ENCODE measurements around the gene UBE2V1.
"Not testable (repeated sequence)": the region's sequence is repeated elsewhere in the genome, so short reads cannot be mapped to it uniquely, and the experiment has no call there.

Gene UBE2V1

DNA sequence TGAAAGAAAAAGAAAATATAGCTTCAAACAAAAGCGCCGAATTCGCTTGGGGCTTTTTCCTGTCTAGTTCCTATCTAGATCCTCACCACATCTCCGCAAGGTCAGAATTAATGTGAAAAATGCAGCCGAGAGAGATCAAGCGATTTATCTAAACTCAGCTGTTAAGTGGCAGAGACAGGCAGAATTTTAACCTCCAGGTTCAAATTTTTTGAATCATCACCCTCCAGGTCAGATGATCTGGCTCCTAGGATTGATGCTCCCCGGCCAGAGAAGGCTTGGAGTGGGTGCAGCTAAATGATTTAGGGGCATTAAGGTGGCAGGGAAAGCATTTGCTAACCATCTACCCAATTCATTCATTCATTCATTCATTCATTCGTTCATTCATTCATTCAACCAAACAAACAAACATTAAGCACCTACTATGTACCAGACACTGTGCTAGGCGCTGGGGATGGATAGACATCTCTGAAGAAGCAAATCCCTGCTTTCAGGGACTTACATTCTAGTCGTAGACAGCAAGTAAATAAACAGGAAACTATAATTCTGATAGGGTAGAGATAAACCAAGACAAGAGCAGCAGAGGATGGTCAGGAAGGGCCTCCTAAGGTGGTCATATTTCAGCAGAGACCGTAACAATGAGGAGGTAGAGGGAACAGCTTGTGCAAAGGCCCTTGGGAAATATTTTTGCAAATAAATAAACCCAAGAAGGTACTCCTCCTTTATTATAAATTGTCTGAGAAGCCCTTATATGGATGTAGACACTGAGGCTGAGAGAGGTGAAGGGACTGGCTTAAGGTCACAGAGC lies 672 bp upstream of the UBE2V1 start:
- no peak for DNase-seq

DNA sequence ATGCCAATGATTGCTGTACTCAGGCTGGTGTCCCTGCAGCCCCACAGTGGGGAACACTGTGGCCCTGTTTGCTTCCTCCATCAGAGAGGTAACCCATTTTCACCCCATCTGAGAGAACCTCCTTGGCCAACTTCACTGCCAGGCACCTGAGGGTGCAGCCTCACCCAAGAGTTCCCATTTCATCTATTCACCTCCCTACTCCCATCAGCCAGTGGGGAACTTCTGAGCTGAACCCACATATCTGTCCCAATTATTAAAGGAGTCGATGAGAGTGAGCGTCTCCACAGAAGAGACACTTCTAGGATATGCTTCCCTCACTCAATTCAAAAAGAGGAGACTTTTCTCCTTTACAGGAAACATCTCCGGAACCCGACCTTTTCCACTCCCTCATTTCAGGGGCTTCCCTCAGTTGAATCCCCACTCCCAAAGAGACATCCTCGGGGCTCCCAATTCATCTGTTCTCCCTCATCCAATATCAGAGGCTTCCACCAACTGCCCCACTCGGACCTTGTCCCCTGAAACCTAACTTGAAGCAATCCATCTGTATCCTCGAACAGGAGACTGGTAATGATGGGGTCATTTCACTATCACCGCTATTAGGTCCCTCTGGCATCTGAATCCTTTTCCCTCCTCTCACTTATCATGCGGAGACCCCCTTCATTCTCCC lies 988 bp downstream of the UBE2V1 start:
- DNase-seq = no peak

DNA sequence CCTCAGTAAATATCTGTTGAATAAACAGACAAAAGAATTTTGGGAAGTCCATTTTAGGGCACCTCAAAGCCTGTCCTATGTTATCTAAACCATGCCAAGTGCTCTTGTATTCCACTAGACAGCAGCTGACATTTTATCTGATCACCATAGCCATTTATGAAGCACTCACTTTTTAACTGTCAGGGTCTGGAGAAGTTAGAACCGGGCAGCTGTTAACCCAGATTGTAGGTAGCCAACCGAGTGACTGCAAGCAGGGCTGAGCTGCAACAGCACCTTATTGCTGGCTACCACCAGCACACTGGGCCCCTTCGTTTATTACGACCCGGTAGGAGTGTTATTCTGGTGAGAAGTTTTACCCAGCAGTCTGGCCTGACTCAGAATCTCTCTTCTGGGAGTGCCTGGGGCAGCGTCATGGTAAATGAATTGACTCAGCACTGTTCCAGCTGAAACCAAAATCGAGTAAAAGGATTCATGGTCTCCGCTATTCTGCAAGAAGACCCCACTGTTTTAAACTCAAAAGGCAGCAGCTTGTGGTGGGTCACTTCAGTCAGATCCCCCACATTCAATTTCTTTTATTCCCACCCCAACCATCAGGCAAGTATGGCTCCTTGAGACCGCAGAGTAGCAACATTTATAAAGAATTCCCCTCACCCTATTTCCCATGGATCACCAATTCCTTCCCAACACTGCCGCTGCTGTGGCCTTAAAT lies 1.7 kb downstream of the UBE2V1 start:
- DNase-seq = peak; percentile 44

DNA sequence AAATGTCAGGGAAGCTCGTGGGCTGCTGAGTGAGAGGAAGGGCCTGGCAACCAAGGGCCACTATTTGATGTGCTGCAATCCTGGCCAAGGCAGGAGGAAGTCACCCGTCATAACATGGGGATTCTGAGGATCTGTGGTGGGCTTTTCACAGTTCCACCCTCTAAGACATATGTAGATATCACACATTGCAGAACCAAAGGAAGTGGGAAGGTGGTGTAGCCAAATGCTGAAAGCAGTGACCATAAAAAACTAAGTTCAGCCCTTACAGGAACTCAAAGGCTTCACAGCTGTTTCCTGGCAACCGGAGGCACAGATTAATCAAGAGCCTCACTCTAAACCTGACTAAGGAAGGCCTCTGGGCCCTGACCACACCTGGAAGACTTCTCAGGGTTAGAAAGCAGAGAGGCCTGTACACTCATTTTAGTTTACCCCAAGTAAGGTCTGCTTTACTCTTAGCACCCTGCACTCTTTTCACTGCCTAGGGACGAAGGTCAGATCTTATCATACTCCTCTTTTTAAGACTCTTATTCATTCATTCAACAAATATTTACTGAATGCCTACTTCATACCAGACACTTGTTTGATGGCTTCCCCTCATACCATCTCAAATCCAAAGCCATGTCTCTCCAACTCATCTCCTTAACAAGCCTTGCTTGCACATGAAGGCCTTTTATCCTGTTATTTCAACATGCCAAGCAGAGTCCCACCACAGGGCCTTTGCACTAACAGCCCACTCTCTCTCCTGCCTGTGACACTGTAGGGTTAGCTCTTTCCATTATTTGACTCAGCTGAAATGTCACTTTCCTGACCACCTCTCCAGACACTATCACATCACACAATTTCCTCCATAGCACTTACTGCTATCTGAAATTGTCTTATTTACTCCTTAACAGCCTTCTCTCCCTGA lies 2.6 kb downstream of the UBE2V1 start:
- DNase-seq = peak; percentile 78

DNA sequence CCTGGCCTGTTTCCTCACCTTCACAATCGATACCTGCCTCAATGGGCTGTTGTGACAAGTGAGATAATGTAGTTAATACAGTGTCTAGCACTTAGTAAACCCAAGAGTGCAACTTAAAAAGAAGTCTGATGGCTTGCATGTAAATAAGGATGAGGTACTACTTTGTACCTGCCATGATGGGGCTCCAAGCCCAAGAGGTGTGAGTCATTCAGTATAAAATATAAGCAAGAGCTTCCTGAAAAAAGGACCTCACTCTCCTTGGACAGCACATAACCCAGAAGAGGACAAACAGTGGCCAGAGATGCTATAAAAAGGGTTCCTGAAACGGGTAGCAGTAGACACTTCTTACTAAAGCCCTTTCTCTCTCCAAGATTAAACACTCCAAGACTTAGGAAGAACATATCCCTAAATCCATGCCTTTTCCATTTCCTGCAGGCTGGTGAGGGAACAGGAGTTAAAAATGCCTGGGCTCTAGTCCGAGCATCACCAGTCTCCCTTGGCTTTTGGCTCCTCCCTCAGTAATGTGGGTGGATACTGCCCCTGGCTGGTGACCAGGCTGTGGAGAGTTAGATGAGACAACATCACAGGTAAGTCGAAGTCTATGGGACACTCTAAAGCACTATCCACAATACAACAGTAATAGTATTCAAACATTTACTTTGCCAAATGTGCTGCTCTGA lies 4.3 kb downstream of the UBE2V1 start:
- no peak for DNase-seq

DNA sequence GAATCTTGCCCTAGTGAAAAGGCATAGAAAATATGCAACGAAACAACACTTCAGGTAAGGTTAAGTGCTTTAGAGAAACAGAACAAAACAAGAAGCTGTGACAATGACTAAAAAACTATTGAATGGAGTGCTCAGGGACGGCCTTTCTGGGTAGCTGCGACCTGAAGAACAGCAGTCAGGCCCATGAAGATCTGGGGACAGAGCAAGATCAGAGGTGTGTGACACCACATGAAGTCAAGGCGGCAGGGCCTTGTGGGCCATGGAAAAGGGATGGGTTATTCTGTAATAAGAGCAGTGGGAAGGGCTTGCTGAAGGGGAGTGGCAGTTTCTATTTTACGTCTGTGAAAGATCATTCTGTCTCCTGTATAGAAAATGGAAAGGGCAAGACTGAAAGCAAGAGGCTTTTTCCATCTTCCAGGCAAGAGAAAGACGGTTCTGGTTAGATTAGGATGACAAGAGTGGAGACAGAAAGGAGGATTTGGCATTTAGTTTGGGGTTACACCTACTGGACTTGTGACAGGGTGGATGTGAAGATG lies 5.1 kb downstream of the UBE2V1 start:
- DNase-seq = no peak

DNA sequence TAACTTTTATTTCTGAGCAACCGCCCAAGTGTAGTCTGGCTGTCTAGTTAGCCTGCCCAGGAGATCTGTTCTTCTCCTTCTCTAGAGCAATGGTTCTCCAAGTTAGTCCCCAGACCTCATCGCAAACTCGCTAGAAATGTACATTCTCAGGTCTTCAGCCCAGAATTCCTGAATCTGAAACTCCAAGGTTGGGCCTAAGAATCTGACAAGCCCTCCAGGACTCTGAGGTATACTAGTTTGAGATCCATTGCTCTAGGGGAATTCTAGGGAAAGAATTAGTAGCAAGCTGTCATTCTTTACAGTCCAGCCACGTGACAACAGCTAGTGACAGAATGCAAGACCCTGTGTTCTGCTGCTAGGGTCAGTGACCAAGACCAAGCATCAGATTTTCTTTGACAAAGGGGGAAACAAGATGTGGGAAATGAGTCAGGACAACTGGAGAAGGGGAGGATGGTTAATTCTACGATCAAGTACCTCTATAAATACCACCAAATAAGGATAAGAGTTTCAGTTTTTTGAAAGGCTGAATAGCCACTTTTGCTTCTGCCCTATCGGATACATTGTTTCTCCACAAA lies 5.8 kb downstream of the UBE2V1 start:
- no peak for DNase-seq

DNA sequence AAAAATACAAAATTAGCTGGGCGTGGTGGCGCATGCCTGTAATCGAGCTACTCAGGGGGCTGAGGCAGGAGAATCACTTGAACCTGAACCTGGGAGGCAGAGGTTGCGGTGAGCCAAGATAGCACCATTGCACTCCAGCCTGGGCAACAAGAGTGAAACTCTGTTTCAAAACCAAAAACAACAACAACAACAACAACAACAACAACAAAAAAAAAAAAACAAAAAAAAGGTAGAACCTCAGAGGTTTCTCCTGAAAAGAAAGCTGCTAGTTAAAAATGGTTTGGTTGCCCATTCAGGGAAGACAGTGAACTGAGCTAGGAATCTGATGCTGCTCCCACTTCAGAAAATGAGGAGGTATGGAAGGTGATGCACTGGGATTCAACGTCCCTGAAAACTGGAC lies 6.3 kb downstream of the UBE2V1 start:
- DNase-seq = not testable (repeated sequence)

DNA sequence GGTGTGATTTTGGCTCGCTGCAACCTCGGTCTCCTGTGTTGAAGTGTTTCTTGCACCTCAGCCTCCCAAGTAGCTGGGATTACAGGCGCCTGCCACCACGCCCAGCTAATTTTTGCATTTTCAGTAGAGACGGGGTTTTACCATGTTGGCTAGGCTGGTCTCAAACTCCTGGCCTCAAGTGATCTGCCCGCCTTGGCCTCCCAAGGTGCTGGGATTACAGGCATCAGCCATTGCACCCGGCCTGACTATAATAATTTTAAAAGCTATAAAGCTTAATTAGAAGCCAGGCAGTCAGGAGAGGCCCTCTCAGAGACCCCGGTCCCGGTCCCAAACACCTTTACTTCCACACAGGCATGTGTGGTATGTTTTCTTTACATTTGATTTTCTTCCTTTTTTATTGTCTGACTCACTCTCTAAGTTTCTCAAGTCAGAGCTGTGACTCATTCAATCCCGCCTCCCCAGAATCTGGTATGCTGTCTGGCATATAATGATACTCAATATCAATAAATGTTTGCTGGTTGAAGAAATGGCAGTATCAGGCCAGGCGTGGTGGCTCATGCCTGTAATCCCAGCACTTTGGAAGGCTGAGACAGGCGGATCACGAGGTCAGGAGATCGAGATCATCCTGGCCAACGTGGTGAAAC lies 9.4 kb downstream of the UBE2V1 start:
- DNase-seq = peak; percentile 75

DNA sequence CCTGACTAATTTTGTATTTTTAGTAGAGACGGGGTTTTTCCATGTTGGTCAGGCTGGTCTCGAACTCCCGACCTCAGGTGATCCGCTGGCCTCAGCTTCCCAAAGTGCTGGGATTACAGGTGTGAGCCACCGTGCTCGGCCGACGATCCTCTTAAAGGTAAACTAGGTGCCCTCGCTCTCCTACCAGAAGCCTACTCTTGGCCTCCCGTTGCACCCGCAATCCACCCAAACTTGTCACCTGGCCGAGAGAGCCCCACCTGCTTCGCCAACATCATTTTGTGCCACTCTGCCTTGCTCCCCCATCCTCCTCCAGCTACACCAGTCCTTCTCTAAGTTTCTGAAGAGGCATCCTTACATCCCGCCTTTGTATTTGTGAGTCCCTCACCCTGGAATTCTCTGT lies 10.4 kb downstream of the UBE2V1 start:
- DNase-seq = not testable (repeated sequence)

DNA sequence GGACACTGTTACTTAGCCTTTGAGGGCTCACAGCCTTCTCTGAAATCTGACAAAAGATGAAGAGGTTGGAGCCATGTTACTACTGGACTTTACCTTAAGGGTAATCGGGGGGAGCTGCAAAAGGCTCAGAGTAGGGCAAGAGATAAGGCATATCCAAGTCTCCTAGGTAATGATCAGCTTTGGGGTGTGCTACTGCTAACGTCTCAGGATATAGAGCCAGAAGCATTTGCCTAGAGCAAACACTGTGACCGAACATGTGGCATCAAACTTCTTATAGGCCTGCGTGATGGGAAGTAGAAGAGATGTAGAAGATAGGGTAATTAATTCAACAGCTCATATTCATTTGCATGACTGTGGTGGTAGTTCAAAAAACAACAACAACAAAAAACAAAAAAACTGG lies 11.1 kb downstream of the UBE2V1 start:
- DNase-seq = no peak

DNA sequence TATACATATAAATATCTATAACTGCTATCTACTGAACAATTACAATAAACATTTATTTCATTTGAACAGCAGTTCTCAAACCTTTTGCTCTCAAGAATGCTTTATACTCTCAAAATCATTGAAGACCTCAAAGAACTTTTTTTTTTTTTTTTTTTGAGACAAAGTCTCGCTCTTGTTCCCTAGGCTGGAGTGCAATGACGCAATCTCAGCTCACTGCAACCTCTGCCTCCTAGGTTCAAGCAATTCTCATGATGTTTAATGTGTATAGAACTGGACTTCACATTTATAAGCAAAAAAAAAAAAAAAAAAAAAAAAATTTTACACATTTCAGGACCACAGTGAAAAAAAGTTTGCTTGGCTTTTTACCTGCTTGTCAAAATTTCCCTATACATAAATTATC lies 11.7 kb downstream of the UBE2V1 start:
- DNase-seq = no peak

DNA sequence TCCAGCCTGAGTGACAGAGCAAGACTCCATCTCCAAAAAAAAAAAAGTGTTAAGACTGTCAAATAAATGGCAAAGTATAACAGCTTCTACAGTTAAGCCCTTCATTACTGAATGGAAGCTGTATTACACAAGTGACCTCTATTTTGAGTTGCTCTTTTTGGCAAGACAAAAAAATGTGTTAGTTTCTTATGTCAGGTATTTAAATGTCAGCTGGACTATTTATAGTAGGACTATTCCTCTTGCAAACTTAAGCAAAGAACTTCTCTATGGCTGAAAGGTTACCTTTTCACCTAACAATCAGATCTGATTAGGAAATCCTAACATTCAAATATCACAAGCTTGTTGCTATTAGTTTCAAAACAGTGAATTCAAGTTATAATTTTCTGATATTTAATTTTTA lies 12.4 kb downstream of the UBE2V1 start:
- no peak for DNase-seq

DNA sequence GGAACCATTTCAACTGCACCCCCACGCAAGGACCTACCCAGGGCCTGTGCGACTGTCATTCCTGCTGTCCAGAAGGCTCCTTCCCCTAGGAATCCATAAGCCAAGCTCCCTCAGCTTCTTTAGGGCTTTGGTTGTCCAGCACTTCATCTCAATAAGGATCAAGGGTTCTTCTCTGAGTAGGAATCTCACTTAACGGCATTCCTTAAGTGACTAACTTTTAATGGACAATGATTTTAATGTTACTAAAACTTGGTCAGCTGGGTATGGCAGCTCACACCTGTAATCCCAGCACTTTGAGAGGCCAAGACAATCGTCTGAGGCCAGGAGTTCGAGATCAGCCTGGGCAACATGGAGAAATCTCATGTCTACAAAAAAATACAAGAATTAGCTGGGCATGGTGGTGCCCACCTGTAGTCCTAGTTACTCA lies 13.4 kb downstream of the UBE2V1 start:
- DNase-seq = no peak

DNA sequence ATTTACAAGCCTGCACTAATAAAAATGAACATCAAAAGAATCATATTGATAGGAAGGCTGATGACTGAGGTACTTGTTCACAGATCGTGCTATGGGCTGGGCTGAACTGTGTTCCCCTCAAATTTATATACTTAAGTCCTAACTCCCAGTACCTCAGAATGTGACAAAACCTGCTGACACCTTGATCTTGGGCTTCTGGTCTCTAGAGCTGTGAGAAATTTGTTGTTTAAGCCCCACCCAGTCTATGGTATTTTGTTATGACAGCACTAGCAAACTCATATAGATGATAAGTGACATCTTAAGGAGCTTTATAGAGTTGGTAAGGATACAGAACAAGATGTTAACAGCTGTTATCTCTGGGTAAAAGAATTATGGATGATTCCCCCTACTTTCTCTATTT lies 13.8 kb downstream of the UBE2V1 start:
- no peak for DNase-seq

DNA sequence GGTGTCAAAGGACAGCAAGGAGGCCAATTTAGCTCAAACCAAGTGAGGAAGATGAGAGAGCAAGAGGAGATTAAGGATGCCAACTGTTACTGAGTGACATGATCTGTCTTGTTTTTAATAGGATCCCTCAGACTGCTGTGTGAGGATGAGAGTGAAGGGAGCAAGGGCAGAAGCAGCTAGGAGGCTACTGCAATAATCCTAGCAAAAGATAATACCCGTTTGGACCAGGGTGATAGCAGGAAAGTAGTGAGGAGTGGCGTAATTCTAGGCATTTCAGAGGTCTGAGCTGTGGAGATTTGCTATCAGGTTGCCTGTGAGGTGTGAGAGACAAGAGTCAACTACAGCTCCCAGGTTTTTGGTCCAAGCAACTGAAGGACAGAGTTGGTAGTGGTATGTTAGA lies 14.7 kb downstream of the UBE2V1 start:
- DNase-seq = no peak

DNA sequence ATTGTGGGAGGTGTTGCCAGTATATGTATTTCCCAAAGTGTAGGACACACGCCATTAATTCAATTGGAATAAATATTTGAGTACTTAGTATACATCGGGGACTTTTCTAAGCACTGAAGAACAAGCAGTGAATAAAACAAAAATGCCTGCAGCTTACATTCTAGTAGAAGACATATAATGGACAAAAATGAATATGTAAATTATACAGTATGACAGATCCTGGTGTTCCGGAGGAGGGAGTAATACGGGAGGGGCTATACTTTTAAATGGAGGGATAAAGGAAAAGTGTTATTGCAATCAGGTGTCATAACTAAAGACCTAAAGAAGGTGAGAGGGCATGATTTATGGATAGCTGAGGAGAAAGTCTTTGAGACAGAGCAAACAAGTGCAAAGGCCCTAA lies 15.1 kb downstream of the UBE2V1 start:
- no peak for DNase-seq

DNA sequence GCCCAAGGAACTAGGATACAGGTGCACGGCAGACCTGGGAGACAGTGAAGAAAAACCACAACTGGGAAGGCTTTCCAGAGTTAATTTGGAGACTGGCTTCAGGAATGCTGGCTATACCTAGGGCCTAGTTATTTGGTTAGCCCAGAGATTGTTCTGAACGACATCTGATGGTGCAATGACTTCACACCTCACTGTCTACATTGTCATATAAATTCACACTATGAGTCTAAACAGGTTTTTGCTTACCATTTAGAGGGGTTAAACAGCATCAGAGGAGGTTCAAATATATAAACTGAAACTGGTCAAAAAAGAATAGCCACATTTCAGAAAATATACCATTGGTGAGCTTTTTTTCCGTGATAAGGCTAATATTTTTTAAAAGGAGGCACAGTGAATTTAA lies 16.7 kb downstream of the UBE2V1 start:
- DNase-seq = no peak

DNA sequence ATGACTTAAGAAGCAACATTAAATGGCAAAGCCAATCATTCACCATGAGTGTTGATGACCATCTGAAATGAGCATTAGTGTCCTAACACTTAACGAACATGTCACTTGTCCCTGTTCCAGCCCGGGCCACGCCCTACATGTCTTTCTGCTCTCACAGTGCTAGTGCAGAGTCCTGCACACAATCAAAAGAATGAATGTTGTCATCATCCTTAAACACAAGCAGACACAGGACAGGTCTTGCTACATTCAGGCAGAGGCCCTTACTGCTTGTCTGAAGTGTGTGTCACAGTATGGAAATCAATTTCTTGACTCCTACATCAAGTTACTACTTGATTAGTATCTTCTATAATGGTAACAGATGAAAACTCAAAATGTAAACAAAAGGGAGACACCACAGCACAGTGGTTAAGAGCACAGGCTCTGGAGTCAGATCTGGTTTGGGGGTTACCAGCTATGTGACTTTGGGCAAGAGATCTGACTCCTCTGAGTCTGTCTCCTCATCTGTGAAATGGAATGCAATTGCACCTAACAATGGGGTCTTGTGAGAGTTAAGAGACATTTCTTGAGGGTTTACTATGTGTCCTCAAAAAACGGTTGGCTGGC lies 17.4 kb downstream of the UBE2V1 start:
- DNase-seq = no peak

DNA sequence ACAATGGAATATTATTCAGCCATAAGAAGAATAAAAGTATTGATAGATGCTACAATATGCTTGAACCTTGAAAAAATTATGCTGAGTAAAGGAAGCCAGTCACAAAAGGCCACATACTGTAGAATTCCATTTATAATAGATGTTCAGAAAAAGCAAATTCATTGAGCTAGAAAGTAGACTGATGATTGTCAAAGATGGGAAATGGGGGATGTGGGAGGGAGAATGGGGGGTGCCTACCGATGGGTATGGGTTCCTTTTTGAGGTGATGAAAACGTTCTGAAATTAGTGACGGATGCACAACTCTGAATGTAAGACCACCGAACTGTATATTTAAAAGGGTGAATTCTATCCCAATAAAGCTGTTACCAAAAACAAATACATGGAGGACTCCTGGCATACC lies 18.4 kb downstream of the UBE2V1 start:
- DNase-seq = no peak

DNA sequence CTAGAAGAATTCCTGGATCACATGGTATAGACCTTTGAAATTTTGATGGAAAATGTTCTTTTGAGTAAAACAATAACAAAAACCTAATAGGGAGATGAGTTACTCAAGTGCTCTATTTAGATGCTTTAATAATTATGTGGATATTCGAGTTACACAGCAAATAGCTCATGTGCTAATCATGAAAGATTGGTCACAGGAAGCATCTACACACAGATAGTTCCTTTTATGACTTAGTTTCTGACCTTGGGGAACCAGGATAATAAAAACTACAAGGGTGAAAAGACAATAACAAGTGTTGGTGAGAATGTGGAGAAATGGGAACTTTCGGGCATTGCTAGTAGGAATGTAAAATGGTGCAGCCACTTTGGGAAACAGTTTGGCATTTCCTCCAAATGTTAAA lies 19.7 kb downstream of the UBE2V1 start:
- DNase-seq = no peak
